Epithelial cell of proximal tubule (primary cell): ENCODE data around the gene FBN1. TPM values are rescaled to one million over a fixed set of nuclear protein-coding genes. Genes with fewer than 3 reads are reported as not detected.

ENCODE experiments used
- DNase-seq: peaks from one replicate; pipeline ENCODE4 v3.0.0-alpha.2; 2011; ENCODE audit warnings: low read depth
- H3K4me3 ChIP-seq: 2 replicates; pipeline ENCODE4 v1.5.1; 2011; ENCODE audit warnings: low read depth, mild to moderate bottlenecking, low read length
- total RNA-seq: library from RNA; depleted of rRNA; stranded (reverse); fragments of >200 nt; gene quantifications from 2 replicates; pipeline ENCODE4 v1.2.3, GENCODE V29; 2015
- TF ChIP-seq, protein P1 (sequence below): conservative IDR thresholded peaks from 2 replicates; pipeline ENCODE4 v1.5.1; 2012; ENCODE audit warnings: low read depth, mild to moderate bottlenecking, low read length

FBN1 gene
- total RNA-seq, 1 donor from 2014 or later = 75.2 TPM

GRCh38 chr15:48391950-48392349 lies 253.6 kb downstream of the FBN1 start:
- TF ChIP-seq, protein P1, sequence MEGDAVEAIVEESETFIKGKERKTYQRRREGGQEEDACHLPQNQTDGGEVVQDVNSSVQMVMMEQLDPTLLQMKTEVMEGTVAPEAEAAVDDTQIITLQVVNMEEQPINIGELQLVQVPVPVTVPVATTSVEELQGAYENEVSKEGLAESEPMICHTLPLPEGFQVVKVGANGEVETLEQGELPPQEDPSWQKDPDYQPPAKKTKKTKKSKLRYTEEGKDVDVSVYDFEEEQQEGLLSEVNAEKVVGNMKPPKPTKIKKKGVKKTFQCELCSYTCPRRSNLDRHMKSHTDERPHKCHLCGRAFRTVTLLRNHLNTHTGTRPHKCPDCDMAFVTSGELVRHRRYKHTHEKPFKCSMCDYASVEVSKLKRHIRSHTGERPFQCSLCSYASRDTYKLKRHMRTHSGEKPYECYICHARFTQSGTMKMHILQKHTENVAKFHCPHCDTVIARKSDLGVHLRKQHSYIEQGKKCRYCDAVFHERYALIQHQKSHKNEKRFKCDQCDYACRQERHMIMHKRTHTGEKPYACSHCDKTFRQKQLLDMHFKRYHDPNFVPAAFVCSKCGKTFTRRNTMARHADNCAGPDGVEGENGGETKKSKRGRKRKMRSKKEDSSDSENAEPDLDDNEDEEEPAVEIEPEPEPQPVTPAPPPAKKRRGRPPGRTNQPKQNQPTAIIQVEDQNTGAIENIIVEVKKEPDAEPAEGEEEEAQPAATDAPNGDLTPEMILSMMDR = no peak
- no peak overlapping the region for H3K4me3 ChIP-seq
- no peak for DNase-seq

DNA sequence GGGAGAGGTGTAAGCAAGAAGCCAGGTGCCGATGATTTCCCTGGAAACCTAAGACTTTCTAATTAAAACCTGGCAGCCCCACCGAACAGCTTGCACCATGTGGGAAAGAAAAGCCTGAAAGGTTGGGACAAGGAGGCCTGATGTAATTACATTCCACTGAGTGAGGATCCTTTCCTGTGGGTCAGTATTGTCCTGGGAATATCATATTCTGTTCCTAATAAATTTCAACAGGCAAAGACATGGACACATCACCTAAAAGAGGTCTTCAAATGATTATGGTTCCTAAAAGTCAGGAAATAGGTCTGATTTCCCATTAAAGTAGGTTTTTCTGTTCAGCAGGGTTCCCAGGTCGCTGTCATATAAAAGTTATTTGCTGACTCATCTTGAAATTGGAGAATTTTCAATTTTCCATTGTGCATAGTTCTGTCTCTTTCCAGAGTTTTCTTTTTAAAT lies 255.8 kb downstream of the FBN1 start:
- TF ChIP-seq, protein P1 = no peak
- H3K4me3 ChIP-seq = no peak overlapping the region
- DNase-seq = no peak

- H3K4me3 ChIP-seq = no peak overlapping the region
- DNase-seq = no peak
- TF ChIP-seq, protein P1 = no peak
Measured at GRCh38 chr15:48388910-48389309, 256.6 kb downstream of the FBN1 start.

GRCh38 chr15:48388016-48388851 lies 257.3 kb downstream of the FBN1 start:
- H3K4me3 ChIP-seq = no peak overlapping the region
- DNase-seq = no peak
- TF ChIP-seq, protein P1 = no peak

GRCh38 chr15:48385031-48385830 lies 260.3 kb downstream of the FBN1 start:
- H3K4me3 ChIP-seq = no peak overlapping the region
- TF ChIP-seq, protein P1 = no peak
- no peak for DNase-seq

DNA sequence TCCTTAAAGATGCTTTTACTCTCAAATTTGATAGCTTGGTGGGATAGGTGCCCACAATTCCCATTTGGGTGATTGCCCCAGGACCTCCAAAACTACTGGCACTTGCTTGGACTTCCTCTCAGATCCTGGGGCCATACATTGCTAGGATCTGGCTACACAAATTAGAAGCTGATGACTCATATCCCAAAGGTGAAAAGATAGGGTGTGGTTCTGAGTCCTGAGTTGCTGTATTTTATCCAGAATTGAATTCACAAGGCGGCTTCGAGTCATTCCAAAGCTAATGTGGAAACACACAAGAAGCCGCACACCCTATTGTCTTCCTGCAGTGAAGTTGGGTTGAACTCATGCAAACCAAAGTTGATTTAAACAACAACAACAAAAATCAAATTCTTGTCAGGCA lies 260.9 kb downstream of the FBN1 start:
- no peak for DNase-seq
- TF ChIP-seq, protein P1 = no peak
- H3K4me3 ChIP-seq = no peak overlapping the region
